ENCODE measurements around the gene TYMS.

DNA sequence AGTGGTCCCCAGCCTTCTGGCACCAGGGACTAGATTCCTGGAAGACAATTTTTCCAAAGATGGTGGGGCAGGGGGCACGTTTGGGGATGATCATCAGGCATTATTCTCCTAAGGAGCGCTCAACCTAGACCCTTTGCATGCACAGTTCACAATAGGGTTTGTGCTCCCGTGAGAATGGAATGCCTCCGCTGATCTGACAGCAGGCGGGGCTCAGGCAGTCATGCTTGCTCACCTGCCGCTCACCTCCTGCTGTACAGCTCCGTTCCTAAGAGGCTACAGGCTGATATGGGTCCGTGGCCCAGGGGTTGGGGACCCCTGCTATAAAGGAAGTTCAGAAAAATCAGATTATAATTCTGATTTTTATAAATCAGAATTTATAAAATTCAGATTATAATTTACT, 22.3 kb upstream of the TYMS start:
- TF ChIP-seq, protein P1, sequence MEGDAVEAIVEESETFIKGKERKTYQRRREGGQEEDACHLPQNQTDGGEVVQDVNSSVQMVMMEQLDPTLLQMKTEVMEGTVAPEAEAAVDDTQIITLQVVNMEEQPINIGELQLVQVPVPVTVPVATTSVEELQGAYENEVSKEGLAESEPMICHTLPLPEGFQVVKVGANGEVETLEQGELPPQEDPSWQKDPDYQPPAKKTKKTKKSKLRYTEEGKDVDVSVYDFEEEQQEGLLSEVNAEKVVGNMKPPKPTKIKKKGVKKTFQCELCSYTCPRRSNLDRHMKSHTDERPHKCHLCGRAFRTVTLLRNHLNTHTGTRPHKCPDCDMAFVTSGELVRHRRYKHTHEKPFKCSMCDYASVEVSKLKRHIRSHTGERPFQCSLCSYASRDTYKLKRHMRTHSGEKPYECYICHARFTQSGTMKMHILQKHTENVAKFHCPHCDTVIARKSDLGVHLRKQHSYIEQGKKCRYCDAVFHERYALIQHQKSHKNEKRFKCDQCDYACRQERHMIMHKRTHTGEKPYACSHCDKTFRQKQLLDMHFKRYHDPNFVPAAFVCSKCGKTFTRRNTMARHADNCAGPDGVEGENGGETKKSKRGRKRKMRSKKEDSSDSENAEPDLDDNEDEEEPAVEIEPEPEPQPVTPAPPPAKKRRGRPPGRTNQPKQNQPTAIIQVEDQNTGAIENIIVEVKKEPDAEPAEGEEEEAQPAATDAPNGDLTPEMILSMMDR (IDR thresholded peaks at IDR 0.05; ENCODE audit: insufficient read depth, low read length): no peak
- TF ChIP-seq, protein P2, sequence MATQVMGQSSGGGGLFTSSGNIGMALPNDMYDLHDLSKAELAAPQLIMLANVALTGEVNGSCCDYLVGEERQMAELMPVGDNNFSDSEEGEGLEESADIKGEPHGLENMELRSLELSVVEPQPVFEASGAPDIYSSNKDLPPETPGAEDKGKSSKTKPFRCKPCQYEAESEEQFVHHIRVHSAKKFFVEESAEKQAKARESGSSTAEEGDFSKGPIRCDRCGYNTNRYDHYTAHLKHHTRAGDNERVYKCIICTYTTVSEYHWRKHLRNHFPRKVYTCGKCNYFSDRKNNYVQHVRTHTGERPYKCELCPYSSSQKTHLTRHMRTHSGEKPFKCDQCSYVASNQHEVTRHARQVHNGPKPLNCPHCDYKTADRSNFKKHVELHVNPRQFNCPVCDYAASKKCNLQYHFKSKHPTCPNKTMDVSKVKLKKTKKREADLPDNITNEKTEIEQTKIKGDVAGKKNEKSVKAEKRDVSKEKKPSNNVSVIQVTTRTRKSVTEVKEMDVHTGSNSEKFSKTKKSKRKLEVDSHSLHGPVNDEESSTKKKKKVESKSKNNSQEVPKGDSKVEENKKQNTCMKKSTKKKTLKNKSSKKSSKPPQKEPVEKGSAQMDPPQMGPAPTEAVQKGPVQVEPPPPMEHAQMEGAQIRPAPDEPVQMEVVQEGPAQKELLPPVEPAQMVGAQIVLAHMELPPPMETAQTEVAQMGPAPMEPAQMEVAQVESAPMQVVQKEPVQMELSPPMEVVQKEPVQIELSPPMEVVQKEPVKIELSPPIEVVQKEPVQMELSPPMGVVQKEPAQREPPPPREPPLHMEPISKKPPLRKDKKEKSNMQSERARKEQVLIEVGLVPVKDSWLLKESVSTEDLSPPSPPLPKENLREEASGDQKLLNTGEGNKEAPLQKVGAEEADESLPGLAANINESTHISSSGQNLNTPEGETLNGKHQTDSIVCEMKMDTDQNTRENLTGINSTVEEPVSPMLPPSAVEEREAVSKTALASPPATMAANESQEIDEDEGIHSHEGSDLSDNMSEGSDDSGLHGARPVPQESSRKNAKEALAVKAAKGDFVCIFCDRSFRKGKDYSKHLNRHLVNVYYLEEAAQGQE (IDR thresholded peaks at IDR 0.05; ENCODE audit: insufficient replicate concordance, low read depth): no peak
- TF ChIP-seq POLR2AphosphoS5 (IDR thresholded peaks at IDR 0.05; ENCODE audit: low read depth): no peak
